SU-DHL-6 (cell line): ENCODE measurements around the gene TBL2.

Source experiments
- CTCF ChIP-seq: fragments of 200-600 bp; sonication (generic); IDR thresholded peaks from one replicate; pipeline ENCODE4 v1.5.1; 2017; ENCODE audit warnings: antibody characterized with exemption, mild to moderate bottlenecking, low read length, moderate library complexity; ENCODE audit not compliant: insufficient read depth, poor library complexity, severe bottlenecking
- EZH2phosphoT487 ChIP-seq: fragments of 200-600 bp; sonication (generic), shearing (Covaris generic); conservative IDR thresholded peaks from 2 replicates; pipeline ENCODE4 v1.6.1; 2018; ENCODE audit warnings: mild to moderate bottlenecking, antibody characterized with exemption, low read length, moderate library complexity, mixed read lengths

- TF ChIP-seq CTCF: no peak
- no peak for TF ChIP-seq EZH2phosphoT487
Observed at GRCh38 chr7:73623798-73624668, 45.7 kb upstream of the TBL2 start, which contains the start of gene MLXIPL.
